Fibroblast of lung (primary cell): ENCODE results near the gene OLFM1. TPM values are rescaled to one million over a fixed set of nuclear protein-coding genes. Genes with fewer than 3 reads are reported as not detected.

Experiments used
- DNase-seq, 2 donors: peaks; one replicate each; pipeline versions ENCODE4 v3.0.0 to v3.0.0-alpha.2; 2010; ENCODE audit warnings: low read depth in 2 of 2
- H2AFZ ChIP-seq: 2 replicates; pipeline ENCODE4 v1.5.1; 2012; ENCODE audit warnings: low read length, control low read depth, inconsistent platforms
- H3K27ac ChIP-seq: 2 replicates; pipeline ENCODE4 v1.5.1; 2011; ENCODE audit warnings: low read length, control low read depth; ENCODE audit not compliant: insufficient read depth
- H3K27me3 ChIP-seq: 2 replicates; pipeline ENCODE4 v1.5.1; 2011; ENCODE audit warnings: mild to moderate bottlenecking, low read length; ENCODE audit not compliant: control insufficient read depth, insufficient read depth
- H3K36me3 ChIP-seq: 2 replicates; pipeline ENCODE4 v1.5.1; 2011; ENCODE audit warnings: low read length; ENCODE audit not compliant: control insufficient read depth, insufficient read depth
- H3K4me1 ChIP-seq: 2 replicates; pipeline ENCODE4 v1.5.1; 2011; ENCODE audit warnings: low read length; ENCODE audit not compliant: control insufficient read depth, insufficient read depth; ENCODE audit errors: extremely low read depth
- H3K4me2 ChIP-seq: 2 replicates; pipeline ENCODE4 v1.5.1; 2011; ENCODE audit warnings: low read length, control low read depth; ENCODE audit not compliant: insufficient read depth; ENCODE audit errors: extremely low read depth
- H3K4me3 ChIP-seq, 4 experiments: fragments of 200-600 bp in 1 of 4; sonication (generic) in 1 of 4; replicated peaks in 1 of 4; 2 replicates each; pipeline ENCODE4 v1.5.1; 2011 to 2016; ENCODE audit warnings: low read length in 4 of 4, low read depth in 3 of 4, mild to moderate bottlenecking in 3 of 4, control low read depth in 2 of 4, inconsistent platforms in 1 of 4, mixed read lengths in 1 of 4; ENCODE audit not compliant: insufficient read depth in 1 of 4; ENCODE audit errors: control extremely low read depth in 1 of 4
- H3K79me2 ChIP-seq: 2 replicates; pipeline ENCODE4 v1.5.1; 2012; ENCODE audit warnings: mild to moderate bottlenecking, low read length, inconsistent platforms; ENCODE audit not compliant: control insufficient read depth, insufficient read depth
- H3K9ac ChIP-seq: 2 replicates; pipeline ENCODE4 v1.5.1; 2011; ENCODE audit warnings: mild to moderate bottlenecking, low read length, control low read depth; ENCODE audit not compliant: insufficient read depth
- H3K9me3 ChIP-seq: 2 replicates; pipeline ENCODE4 v1.5.1; 2012; ENCODE audit warnings: low read depth, low read length; ENCODE audit not compliant: control insufficient read depth, insufficient read depth
- H4K20me1 ChIP-seq: 2 replicates; pipeline ENCODE4 v1.5.1; 2011; ENCODE audit warnings: low read length; ENCODE audit not compliant: control insufficient read depth, insufficient read depth; ENCODE audit errors: extremely low read depth
- EZH2 ChIP-seq: IDR thresholded peaks from 2 replicates; pipeline ENCODE4 v1.5.1; 2012; ENCODE audit warnings: low read length, control low read depth, mild to moderate bottlenecking; ENCODE audit errors: missing control alignments
- polyA plus RNA-seq, 2 donors: library from polyadenylated mRNA; depleted of rRNA in 1 of 2; stranded (reverse) in 1 of 2; unstranded in 1 of 2; fragments of >200 nt; gene quantifications; 2 replicates each; pipeline ENCODE4 v1.2.1, GENCODE V29; 2011 to 2012; ENCODE audit warnings: missing spikeins in 1 of 2
- total RNA-seq: library from RNA; depleted of rRNA; stranded (reverse); fragments of >200 nt; gene quantifications from 2 replicates; pipeline ENCODE4 v1.2.1, GENCODE V29; 2014
- TF ChIP-seq, protein P1 (sequence below), 2 donors: IDR thresholded peaks in 1 of 2; conservative IDR thresholded peaks in 1 of 2; 1 replicate in 1 of 2; 2 replicates in 1 of 2; pipeline ENCODE4 v1.5.1; 2011 to 2012; ENCODE audit warnings: low read length in 2 of 2, control low read depth in 1 of 2, inconsistent platforms in 1 of 2, low read depth in 1 of 2, mild to moderate bottlenecking in 1 of 2

Gene OLFM1
- total and polyA plus RNA-seq, 2 donors (not counting 1 experiment from before 2014, with no cell fraction given), result 2.0 to 7.6 TPM

DNA sequence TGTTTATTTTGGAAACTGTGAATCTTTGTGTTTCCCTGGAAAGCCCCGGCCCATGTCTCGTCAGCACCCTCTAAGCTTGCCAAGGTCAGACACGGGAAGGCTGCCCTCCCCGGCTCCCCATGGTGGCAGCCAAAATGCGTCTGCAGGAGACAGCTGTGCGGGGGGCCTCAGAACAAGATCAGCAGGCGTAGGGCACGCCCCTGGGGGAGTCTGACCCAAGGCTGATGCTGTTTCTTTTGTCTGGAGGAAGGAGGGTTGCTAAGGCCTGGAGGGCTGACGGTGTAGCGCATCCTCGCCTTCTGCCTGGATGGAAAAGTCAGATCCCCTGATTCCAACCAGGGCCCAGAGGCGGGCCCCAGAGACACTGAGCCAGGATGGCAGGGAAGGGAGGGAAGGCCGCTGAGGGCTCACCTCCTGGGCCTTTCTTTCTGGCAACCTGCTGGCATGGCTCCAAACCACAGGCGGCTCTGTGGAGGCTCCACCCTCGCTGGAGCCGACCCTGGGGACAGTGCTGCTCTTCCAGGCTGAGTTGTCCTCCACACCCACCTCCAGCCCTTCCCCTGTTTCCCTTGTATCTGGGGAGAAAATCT, 57.2 kb downstream of the OLFM1 start:
- Histone ChIP-seq H3K27ac (no peak overlapping the region), H2AFZ (no peak overlapping the region), H3K4me2 (no peak overlapping the region), H3K79me2 (no peaks in the 10 kb centered on the region), H3K27me3 (no peaks in the 10 kb centered on the region), H3K4me3 (no peak overlapping the region), H3K9me3 (no peaks in the 10 kb centered on the region), H4K20me1 (no peaks in the 10 kb centered on the region), H3K36me3 (no peaks in the 10 kb centered on the region), H3K4me1 (no peaks in the 10 kb centered on the region), H3K9ac (no peak overlapping the region)
- no peak for DNase-seq
- TF ChIP-seq, protein P1, sequence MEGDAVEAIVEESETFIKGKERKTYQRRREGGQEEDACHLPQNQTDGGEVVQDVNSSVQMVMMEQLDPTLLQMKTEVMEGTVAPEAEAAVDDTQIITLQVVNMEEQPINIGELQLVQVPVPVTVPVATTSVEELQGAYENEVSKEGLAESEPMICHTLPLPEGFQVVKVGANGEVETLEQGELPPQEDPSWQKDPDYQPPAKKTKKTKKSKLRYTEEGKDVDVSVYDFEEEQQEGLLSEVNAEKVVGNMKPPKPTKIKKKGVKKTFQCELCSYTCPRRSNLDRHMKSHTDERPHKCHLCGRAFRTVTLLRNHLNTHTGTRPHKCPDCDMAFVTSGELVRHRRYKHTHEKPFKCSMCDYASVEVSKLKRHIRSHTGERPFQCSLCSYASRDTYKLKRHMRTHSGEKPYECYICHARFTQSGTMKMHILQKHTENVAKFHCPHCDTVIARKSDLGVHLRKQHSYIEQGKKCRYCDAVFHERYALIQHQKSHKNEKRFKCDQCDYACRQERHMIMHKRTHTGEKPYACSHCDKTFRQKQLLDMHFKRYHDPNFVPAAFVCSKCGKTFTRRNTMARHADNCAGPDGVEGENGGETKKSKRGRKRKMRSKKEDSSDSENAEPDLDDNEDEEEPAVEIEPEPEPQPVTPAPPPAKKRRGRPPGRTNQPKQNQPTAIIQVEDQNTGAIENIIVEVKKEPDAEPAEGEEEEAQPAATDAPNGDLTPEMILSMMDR (conservative IDR thresholded peaks at IDR 0.05 in 1 of 2, IDR thresholded peaks at IDR 0.05 in 1 of 2; ENCODE audit: low read depth in 1 of 2, low read length in 2 of 2), result no peak
- no peak for TF ChIP-seq EZH2

GRCh38 chr9:135145312-135145711, 57.8 kb downstream of the OLFM1 start:
- Histone ChIP-seq H3K4me2 (no peak overlapping the region), H3K9ac (no peak overlapping the region), H3K79me2 (no peaks in the 10 kb centered on the region), H4K20me1 (no peaks in the 10 kb centered on the region), H3K4me3 (no peak overlapping the region), H2AFZ (no peak overlapping the region), H3K27ac (no peak overlapping the region), H3K4me1 (no peaks in the 10 kb centered on the region), H3K9me3 (no peaks in the 10 kb centered on the region), H3K36me3 (no peaks in the 10 kb centered on the region), H3K27me3 (no peaks in the 10 kb centered on the region)
- no peak for TF ChIP-seq EZH2
- TF ChIP-seq, protein P1 (conservative IDR thresholded peaks at IDR 0.05 in 1 of 2, IDR thresholded peaks at IDR 0.05 in 1 of 2; ENCODE audit: low read depth in 1 of 2, low read length in 2 of 2), result no peak
- no peak for DNase-seq

GRCh38 chr9:135146241-135146640, 58.8 kb downstream of the OLFM1 start:
- no peaks in the 10 kb centered on the region for H3K27me3 ChIP-seq
- H3K4me2 ChIP-seq, result no peak overlapping the region
- no peaks in the 10 kb centered on the region for H3K36me3 ChIP-seq
- no peak for DNase-seq
- no peaks in the 10 kb centered on the region for H4K20me1 ChIP-seq
- H3K4me1 ChIP-seq, result no peaks in the 10 kb centered on the region
- no peak overlapping the region for H3K4me3 ChIP-seq
- H3K9me3 ChIP-seq, result no peaks in the 10 kb centered on the region
- H3K9ac ChIP-seq, result no peak overlapping the region
- H3K27ac ChIP-seq, result no peak overlapping the region
- no peaks in the 10 kb centered on the region for H3K79me2 ChIP-seq
- TF ChIP-seq EZH2, result no peak
- TF ChIP-seq, protein P1 (conservative IDR thresholded peaks at IDR 0.05 in 1 of 2, IDR thresholded peaks at IDR 0.05 in 1 of 2; ENCODE audit: low read depth in 1 of 2, low read length in 2 of 2), result no peak
- no peak overlapping the region for H2AFZ ChIP-seq
